ENCODE measurements around the gene ZNF76. TPM values are rescaled to one million over a fixed set of nuclear protein-coding genes. Genes with fewer than 3 reads are reported as not detected.

Gene ZNF76
- total RNA-seq, 2 experiments from 2014 or later: 31.0 to 59.5 TPM

DNA sequence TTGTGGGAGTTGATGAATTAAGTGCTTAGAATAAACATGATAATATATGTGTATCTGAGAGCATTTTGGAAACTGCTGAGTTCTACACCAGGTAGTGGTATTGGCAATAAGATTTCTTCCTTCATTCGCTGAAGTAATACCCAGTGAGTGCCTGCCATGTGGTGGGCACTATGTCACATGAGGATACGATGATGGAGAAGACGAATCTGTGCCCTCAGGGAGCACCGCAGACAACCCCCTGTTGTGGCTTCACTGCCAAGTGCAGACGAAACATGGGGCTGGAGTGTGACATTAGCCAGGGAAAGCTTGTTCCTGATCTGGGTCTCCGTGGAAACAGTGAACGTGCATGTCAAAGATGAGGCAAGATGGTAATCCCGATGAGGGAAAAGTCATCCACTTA is 7.9 kb downstream of the ZNF76 start:
- no peaks in the 10 kb centered on the region for H4K20me1 ChIP-seq (ENCODE audit: insufficient read depth, low read length)
- no peak overlapping the region for H3K27ac ChIP-seq (ENCODE audit: low read depth, low read length, poor library complexity, severe bottlenecking)
- BruUV-seq (replicated peaks): no TSS peak
- ChIA-PET POLR2A (interaction anchor here (0.7 to 0.8 kb wide), 2 partner anchors 19 to 25 kb away, joined by 3 to 4 read pairs; no protein-coding TSS in a partner anchor), CTCF (ENCODE audit: unreplicated experiment) (no interaction called here)
- H3K4me1 ChIP-seq (ENCODE audit: insufficient read depth, low read length, poor library complexity, severe bottlenecking): peaks cover 15% of the 10 kb centered on the region
- intact Hi-C loops (cut with micrococcal nuclease; ENCODE audit: unreplicated experiment): no loop called here
- no peak overlapping the region for H2AFZ ChIP-seq (ENCODE audit: low read length)
- TF ChIP-seq, protein P1, sequence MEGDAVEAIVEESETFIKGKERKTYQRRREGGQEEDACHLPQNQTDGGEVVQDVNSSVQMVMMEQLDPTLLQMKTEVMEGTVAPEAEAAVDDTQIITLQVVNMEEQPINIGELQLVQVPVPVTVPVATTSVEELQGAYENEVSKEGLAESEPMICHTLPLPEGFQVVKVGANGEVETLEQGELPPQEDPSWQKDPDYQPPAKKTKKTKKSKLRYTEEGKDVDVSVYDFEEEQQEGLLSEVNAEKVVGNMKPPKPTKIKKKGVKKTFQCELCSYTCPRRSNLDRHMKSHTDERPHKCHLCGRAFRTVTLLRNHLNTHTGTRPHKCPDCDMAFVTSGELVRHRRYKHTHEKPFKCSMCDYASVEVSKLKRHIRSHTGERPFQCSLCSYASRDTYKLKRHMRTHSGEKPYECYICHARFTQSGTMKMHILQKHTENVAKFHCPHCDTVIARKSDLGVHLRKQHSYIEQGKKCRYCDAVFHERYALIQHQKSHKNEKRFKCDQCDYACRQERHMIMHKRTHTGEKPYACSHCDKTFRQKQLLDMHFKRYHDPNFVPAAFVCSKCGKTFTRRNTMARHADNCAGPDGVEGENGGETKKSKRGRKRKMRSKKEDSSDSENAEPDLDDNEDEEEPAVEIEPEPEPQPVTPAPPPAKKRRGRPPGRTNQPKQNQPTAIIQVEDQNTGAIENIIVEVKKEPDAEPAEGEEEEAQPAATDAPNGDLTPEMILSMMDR (conservative IDR thresholded peaks at IDR 0.05; ENCODE audit: low read length): no peak
- TF ChIP-seq EZH2phosphoT487 (IDR thresholded peaks at IDR 0.05; ENCODE audit: borderline replicate concordance, low read depth, low read length): no peak
- no peaks in the 10 kb centered on the region for H3K79me2 ChIP-seq (ENCODE audit: insufficient read depth, low read depth, low read length)
- no peaks in the 10 kb centered on the region for H3K9me3 ChIP-seq (ENCODE audit: low read length)
- H3K9me2 ChIP-seq (ENCODE audit: insufficient read depth, low read length): no peaks in the 10 kb centered on the region
- no peak overlapping the region for H3K4me3 ChIP-seq (ENCODE audit: low read depth, low read length, poor library complexity, severe bottlenecking)
- H3K36me3 ChIP-seq (ENCODE audit: insufficient read depth, low read length): peaks cover 9% of the 10 kb centered on the region; the same call in 1 of the 2 replicates
- no peak for DNase-seq (ENCODE audit: low spot score)
- no peak overlapping the region for H3K4me2 ChIP-seq (ENCODE audit: low read length)

DNA sequence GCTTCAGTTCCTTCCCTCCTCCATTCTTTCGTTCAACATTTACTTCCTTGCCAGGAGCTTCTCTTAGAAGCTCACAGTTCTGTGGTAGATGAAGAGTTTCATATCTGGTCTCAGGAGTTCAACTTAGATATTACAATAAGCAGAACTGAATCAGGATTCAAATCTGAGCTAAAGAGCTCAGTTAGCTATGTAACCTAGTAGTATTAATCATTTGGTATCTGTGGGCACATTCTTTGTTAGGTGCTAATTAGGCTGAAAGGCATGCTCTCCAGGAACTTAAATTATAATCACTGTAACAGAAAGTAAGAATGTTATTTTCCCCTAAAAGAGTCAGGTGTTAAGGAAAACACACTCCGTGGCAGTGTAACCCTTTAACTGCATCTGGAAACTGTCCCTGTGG is 8.4 kb downstream of the ZNF76 start:
- ChIA-PET POLR2A (interaction anchor here (0.7 to 0.9 kb wide), 3 partner anchors 18 to 47 kb away, joined by 3 to 4 read pairs (median 3); no protein-coding TSS in a partner anchor), CTCF (ENCODE audit: unreplicated experiment) (no interaction called here)
- no peaks in the 10 kb centered on the region for H3K9me2 ChIP-seq (ENCODE audit: insufficient read depth, low read length)
- DNase-seq (ENCODE audit: low spot score): no peak
- TF ChIP-seq EZH2phosphoT487 (IDR thresholded peaks at IDR 0.05; ENCODE audit: borderline replicate concordance, low read depth, low read length): no peak
- TF ChIP-seq, protein P1 (conservative IDR thresholded peaks at IDR 0.05; ENCODE audit: low read length): no peak
- H3K9me3 ChIP-seq (ENCODE audit: low read length): no peaks in the 10 kb centered on the region
- H3K4me3 ChIP-seq (ENCODE audit: low read depth, low read length, poor library complexity, severe bottlenecking): no peak overlapping the region
- H3K36me3 ChIP-seq (ENCODE audit: insufficient read depth, low read length): peaks cover 9% of the 10 kb centered on the region; the same call in 1 of the 2 replicates
- no peak overlapping the region for H3K27ac ChIP-seq (ENCODE audit: low read depth, low read length, poor library complexity, severe bottlenecking)
- H4K20me1 ChIP-seq (ENCODE audit: insufficient read depth, low read length): no peaks in the 10 kb centered on the region
- no peak overlapping the region for H3K4me2 ChIP-seq (ENCODE audit: low read length)
- no peak overlapping the region for H2AFZ ChIP-seq (ENCODE audit: low read length)
- H3K79me2 ChIP-seq (ENCODE audit: insufficient read depth, low read depth, low read length): no peaks in the 10 kb centered on the region
- peaks cover 15% of the 10 kb centered on the region for H3K4me1 ChIP-seq (ENCODE audit: insufficient read depth, low read length, poor library complexity, severe bottlenecking)
- BruUV-seq (replicated peaks): no TSS peak
- intact Hi-C loops (cut with micrococcal nuclease; ENCODE audit: unreplicated experiment): no loop called here

DNA sequence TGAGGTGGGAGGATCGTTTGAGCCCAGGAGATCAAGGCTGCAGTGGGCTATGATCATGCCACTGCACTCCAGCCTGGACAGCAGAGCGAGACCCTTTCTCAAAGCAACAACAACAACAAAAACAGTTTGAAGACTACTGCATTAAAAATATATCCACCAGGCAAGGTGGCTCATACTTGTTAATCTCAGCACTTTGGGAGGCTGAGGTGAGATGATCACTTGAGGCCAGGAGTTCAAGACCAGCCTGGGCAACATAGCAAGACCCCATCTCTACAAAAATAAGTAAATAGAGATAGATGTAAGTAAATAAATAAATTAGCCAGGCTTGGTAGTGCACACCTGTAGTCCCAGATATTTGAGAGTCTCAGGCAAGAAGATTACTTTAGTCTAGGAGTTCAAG is 12.5 kb downstream of the ZNF76 start:
- BruUV-seq (replicated peaks): no TSS peak
- intact Hi-C loops (cut with micrococcal nuclease; ENCODE audit: unreplicated experiment): no loop called here
- no peak for DNase-seq (ENCODE audit: low spot score)
- Histone ChIP-seq H3K79me2 (ENCODE audit: insufficient read depth, low read depth, low read length) (no peaks in the 10 kb centered on the region), H2AFZ (ENCODE audit: low read length) (no peak overlapping the region), H3K9me2 (ENCODE audit: insufficient read depth, low read length) (no peaks in the 10 kb centered on the region), H3K4me2 (ENCODE audit: low read length) (no peak overlapping the region), H3K27ac (ENCODE audit: low read depth, low read length, poor library complexity, severe bottlenecking) (no peak overlapping the region), H3K4me1 (ENCODE audit: insufficient read depth, low read length, poor library complexity, severe bottlenecking) (no peaks in the 10 kb centered on the region), H3K36me3 (ENCODE audit: insufficient read depth, low read length) (peaks cover 9% of the 10 kb centered on the region; the same call in 1 of the 2 replicates), H3K4me3 (ENCODE audit: low read depth, low read length, poor library complexity, severe bottlenecking) (no peak overlapping the region), H3K9me3 (ENCODE audit: low read length) (no peaks in the 10 kb centered on the region), H4K20me1 (ENCODE audit: insufficient read depth, low read length) (no peaks in the 10 kb centered on the region)
- ChIA-PET POLR2A (no interaction called here), CTCF (ENCODE audit: unreplicated experiment) (no interaction called here)
- TF ChIP-seq, protein P1 (conservative IDR thresholded peaks at IDR 0.05; ENCODE audit: low read length): no peak
- no peak for TF ChIP-seq EZH2phosphoT487 (IDR thresholded peaks at IDR 0.05; ENCODE audit: borderline replicate concordance, low read depth, low read length)

All from OCI-LY7 (cell line).